A549 (cell line): ENCODE results near the gene DHX29.

Experiments used
- CEBPB ChIP-seq, 2 experiments: fragments of >200 bp in 1 of 2; sonication (Bioruptor Twin) in 1 of 2; formaldehyde crosslinking in 1 of 2; IDR thresholded peaks; 2 replicates each; pipeline ENCODE4 v1.6.1; 2012 to 2016
- CHD2 ChIP-seq: fragments of 150-350 bp; IDR thresholded peaks from 2 replicates; pipeline ENCODE4 v1.6.1; 2014; ENCODE audit warnings: low read length; ENCODE audit not compliant: partially characterized antibody
- POLR2A ChIP-seq: IDR thresholded peaks from 2 replicates; pipeline ENCODE4 v1.6.1; 2012; ENCODE audit warnings: mild to moderate bottlenecking, low read length
- POLR2AphosphoS2 ChIP-seq: conservative IDR thresholded peaks from 2 replicates; pipeline ENCODE4 v1.6.1; 2012; ENCODE audit warnings: low read length, improper control_type of control experiment, inconsistent platforms
- TF ChIP-seq, protein P1 (sequence below): fragments of >200 bp; sonication (Bioruptor Twin); formaldehyde crosslinking; IDR thresholded peaks from 3 replicates; pipeline ENCODE4 v1.5.1; 2016
- TF ChIP-seq, protein P2 (sequence below): IDR thresholded peaks from 2 replicates; pipeline ENCODE4 v1.6.1; 2012

DNA sequence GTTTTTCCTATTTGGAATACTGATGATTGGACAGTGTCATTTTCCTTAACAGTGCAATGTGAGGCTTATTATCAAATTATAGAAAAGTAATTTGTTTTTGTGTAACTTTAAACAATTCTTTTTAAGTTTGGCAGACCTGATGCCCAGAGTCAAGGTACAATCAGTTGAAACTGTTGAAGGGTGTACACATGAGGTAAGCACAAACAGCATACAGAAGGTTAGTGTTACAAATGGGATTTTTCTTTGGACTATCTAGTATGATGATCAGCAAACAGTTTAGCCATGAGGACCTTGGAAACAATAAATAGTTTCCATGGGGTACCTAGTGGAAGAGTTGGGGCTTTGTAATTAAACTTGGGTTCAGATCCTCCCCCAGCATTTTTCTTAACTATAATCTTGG, 16.5 kb upstream of the DHX29 start:
- TF ChIP-seq, protein P1, sequence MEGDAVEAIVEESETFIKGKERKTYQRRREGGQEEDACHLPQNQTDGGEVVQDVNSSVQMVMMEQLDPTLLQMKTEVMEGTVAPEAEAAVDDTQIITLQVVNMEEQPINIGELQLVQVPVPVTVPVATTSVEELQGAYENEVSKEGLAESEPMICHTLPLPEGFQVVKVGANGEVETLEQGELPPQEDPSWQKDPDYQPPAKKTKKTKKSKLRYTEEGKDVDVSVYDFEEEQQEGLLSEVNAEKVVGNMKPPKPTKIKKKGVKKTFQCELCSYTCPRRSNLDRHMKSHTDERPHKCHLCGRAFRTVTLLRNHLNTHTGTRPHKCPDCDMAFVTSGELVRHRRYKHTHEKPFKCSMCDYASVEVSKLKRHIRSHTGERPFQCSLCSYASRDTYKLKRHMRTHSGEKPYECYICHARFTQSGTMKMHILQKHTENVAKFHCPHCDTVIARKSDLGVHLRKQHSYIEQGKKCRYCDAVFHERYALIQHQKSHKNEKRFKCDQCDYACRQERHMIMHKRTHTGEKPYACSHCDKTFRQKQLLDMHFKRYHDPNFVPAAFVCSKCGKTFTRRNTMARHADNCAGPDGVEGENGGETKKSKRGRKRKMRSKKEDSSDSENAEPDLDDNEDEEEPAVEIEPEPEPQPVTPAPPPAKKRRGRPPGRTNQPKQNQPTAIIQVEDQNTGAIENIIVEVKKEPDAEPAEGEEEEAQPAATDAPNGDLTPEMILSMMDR = no peak
- TF ChIP-seq CEBPB (IDR thresholded peaks at IDR 0.05) = no peak
- no peak for TF ChIP-seq POLR2AphosphoS2
- TF ChIP-seq, protein P2, sequence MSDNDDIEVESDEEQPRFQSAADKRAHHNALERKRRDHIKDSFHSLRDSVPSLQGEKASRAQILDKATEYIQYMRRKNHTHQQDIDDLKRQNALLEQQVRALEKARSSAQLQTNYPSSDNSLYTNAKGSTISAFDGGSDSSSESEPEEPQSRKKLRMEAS = no peak
- no peak for TF ChIP-seq CHD2
- TF ChIP-seq POLR2A = no peak
